DOHH2 (cell line): ENCODE results near the gene RAB3IL1.

Experiments
- H3F3A ChIP-seq: fragments of 200-600 bp; sonication (generic), shearing (Covaris generic); 2 replicates; pipeline ENCODE4 v1.6.0; 2016; ENCODE audit warnings: antibody characterized with exemption, mild to moderate bottlenecking; ENCODE audit not compliant: control insufficient read depth, insufficient read depth
- H3K27ac ChIP-seq: fragments of 200-600 bp; sonication (generic); 2 replicates; pipeline ENCODE4 v1.5.1; 2014; ENCODE audit warnings: low read depth, mild to moderate bottlenecking, low read length, moderate library complexity
- H3K27me3 ChIP-seq: fragments of 200-600 bp; sonication (generic); 2 replicates; pipeline ENCODE4 v1.6.1; 2014; ENCODE audit warnings: mild to moderate bottlenecking, low read length, mixed read lengths; ENCODE audit not compliant: control insufficient read depth
- H3K36me3 ChIP-seq: fragments of 200-600 bp; sonication (generic); 2 replicates; pipeline ENCODE4 v1.6.1; 2014; ENCODE audit warnings: mild to moderate bottlenecking, low read length, moderate library complexity, mixed read lengths; ENCODE audit not compliant: control insufficient read depth
- H3K4me1 ChIP-seq: fragments of 200-600 bp; sonication (generic); 2 replicates; pipeline ENCODE4 v1.6.1; 2014; ENCODE audit warnings: mild to moderate bottlenecking, low read length, mixed read lengths; ENCODE audit not compliant: control insufficient read depth
- H3K4me2 ChIP-seq: fragments of 200-600 bp; sonication (generic); 2 replicates; pipeline ENCODE4 v1.6.0; 2014; ENCODE audit warnings: mild to moderate bottlenecking, low read length, moderate library complexity
- H3K4me3 ChIP-seq: fragments of 200-600 bp; sonication (generic); 2 replicates; pipeline ENCODE4 v1.5.1; 2014; ENCODE audit warnings: mild to moderate bottlenecking, low read length, mixed read lengths
- H3K79me2 ChIP-seq: fragments of 200-600 bp; sonication (generic); 2 replicates; pipeline ENCODE4 v1.6.1; 2014; ENCODE audit warnings: mild to moderate bottlenecking, low read length, mixed read lengths; ENCODE audit not compliant: control insufficient read depth
- H3K9me2 ChIP-seq: fragments of 200-600 bp; sonication (generic); replicated peaks from 2 replicates; pipeline ENCODE4 v1.6.1; 2014; ENCODE audit warnings: mild to moderate bottlenecking, low read length, mixed read lengths; ENCODE audit not compliant: control insufficient read depth
- H3K9me3 ChIP-seq: fragments of 200-600 bp; sonication (generic); 2 replicates; pipeline ENCODE4 v1.6.1; 2014; ENCODE audit warnings: antibody characterized with exemption, low read length, mixed read lengths; ENCODE audit not compliant: control insufficient read depth, insufficient read depth
- H4K20me1 ChIP-seq: fragments of 200-600 bp; sonication (generic); 2 replicates; pipeline ENCODE4 v1.6.0; 2014; ENCODE audit warnings: low read depth, mild to moderate bottlenecking, antibody characterized with exemption, low read length, moderate library complexity; ENCODE audit not compliant: control insufficient read depth, insufficient read depth
- EZH2phosphoT487 ChIP-seq: fragments of 200-600 bp; sonication (generic); IDR thresholded peaks from 2 replicates; pipeline ENCODE4 v1.6.1; 2017; ENCODE audit warnings: borderline replicate concordance, mild to moderate bottlenecking, antibody characterized with exemption, low read length, moderate library complexity, mixed read lengths
- TF ChIP-seq, protein P1 (sequence below): fragments of 200-600 bp; sonication (generic); IDR thresholded peaks from one replicate; pipeline ENCODE4 v1.5.1; 2014; ENCODE audit warnings: antibody characterized with exemption, mild to moderate bottlenecking, low read depth, low read length; ENCODE audit not compliant: poor library complexity, severe bottlenecking

The RAB3IL1 gene

GRCh38 chr11:61906522-61906909, 10.8 kb downstream of the RAB3IL1 start:
- H3K27ac ChIP-seq = no peak overlapping the region
- peaks cover 3% of the 10 kb centered on the region; the same call in 1 of the 2 replicates for H3K27me3 ChIP-seq
- H3K4me1 ChIP-seq = no peaks in the 10 kb centered on the region
- no peak overlapping the region for H3K4me3 ChIP-seq
- H3K9me3 ChIP-seq = no peaks in the 10 kb centered on the region
- TF ChIP-seq, protein P1, sequence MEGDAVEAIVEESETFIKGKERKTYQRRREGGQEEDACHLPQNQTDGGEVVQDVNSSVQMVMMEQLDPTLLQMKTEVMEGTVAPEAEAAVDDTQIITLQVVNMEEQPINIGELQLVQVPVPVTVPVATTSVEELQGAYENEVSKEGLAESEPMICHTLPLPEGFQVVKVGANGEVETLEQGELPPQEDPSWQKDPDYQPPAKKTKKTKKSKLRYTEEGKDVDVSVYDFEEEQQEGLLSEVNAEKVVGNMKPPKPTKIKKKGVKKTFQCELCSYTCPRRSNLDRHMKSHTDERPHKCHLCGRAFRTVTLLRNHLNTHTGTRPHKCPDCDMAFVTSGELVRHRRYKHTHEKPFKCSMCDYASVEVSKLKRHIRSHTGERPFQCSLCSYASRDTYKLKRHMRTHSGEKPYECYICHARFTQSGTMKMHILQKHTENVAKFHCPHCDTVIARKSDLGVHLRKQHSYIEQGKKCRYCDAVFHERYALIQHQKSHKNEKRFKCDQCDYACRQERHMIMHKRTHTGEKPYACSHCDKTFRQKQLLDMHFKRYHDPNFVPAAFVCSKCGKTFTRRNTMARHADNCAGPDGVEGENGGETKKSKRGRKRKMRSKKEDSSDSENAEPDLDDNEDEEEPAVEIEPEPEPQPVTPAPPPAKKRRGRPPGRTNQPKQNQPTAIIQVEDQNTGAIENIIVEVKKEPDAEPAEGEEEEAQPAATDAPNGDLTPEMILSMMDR = no peak
- TF ChIP-seq EZH2phosphoT487 = no peak
- H4K20me1 ChIP-seq = no peaks in the 10 kb centered on the region
- H3K79me2 ChIP-seq = no peaks in the 10 kb centered on the region
- no peaks in the 10 kb centered on the region for H3K9me2 ChIP-seq
- H3K4me2 ChIP-seq = no peak overlapping the region
- H3F3A ChIP-seq = no peaks in the 10 kb centered on the region
- no peaks in the 10 kb centered on the region for H3K36me3 ChIP-seq

DNA sequence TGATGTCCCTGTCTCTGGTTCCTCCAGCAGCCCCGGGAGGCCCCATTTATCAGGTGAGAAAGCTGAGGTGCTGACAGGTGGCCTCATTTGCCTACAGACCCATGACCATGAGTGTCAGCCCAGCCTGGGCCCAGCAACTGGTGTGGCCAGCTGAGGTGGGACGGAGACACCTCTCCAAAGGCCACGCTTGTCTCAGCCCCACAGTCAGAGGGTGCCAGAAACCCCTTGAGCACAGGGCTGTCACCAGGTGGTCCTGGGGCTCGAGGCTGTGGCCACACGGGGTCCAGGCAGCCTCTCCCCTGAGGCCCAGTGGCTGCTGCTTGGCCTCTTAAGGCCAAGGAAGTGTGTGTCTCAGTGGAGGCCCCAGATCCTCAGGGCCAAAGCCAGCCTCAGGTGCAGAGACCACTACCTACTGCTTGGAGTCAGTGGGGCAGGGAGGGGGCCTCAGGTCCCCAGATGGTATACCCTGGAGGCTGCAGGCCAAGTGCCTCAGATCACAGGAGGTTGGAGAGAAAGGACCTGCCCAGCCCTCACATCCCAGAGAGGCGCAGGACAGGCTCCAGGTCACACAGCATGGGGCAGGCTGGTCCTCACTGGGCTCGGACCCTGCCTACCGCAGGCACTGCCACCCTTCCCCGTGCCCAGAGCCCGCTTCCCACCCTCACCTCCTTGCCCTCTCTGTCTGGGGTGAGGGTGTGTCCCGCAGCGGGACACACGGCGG, 11.4 kb downstream of the RAB3IL1 start:
- no peaks in the 10 kb centered on the region for H3K9me2 ChIP-seq
- no peaks in the 10 kb centered on the region for H4K20me1 ChIP-seq
- no peaks in the 10 kb centered on the region for H3K9me3 ChIP-seq
- H3K36me3 ChIP-seq = no peaks in the 10 kb centered on the region
- TF ChIP-seq, protein P1 = no peak
- TF ChIP-seq EZH2phosphoT487 = no peak
- H3K4me3 ChIP-seq = no peak overlapping the region
- H3K4me2 ChIP-seq = no peak overlapping the region
- H3F3A ChIP-seq = no peaks in the 10 kb centered on the region
- no peaks in the 10 kb centered on the region for H3K79me2 ChIP-seq
- peaks cover 3% of the 10 kb centered on the region; the same call in 1 of the 2 replicates for H3K27me3 ChIP-seq
- no peak overlapping the region for H3K27ac ChIP-seq
- H3K4me1 ChIP-seq = no peaks in the 10 kb centered on the region

DNA sequence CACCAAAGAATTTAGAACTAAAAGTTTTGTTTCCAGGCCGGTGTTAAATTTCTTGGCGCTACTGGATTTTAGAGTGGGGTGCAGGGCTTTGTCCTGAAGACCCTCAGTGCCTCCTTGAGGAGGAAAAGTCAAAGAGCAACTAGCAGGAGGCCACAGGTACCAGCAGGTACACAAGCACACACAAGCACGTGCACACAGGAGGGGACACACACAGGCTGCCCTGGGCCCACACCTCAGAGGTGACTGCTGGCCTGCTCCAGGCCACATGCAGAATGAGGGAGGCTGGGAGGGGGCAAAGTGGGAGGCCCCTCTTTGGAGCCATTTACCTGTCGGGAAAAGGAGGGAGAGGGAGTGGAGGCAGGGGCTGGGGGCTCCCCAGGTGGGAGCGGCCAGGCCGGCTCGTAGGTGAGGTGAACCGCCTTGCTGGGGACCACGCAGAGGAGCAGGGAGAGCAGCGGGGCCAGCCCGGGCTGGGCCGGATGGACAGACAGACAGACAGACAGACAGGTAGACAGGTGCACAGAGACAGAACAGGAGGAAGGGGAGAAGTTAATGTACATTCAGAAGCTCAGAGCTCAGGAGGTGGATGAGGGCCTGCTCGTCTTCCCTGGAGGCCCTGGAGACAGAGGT, 12.2 kb downstream of the RAB3IL1 start:
- Histone ChIP-seq H4K20me1 (no peaks in the 10 kb centered on the region), H3K9me2 (no peaks in the 10 kb centered on the region), H3K36me3 (no peaks in the 10 kb centered on the region), H3K27me3 (peaks cover 3% of the 10 kb centered on the region; the same call in 1 of the 2 replicates), H3K27ac (no peak overlapping the region), H3K9me3 (no peaks in the 10 kb centered on the region), H3K4me3 (no peak overlapping the region), H3K79me2 (no peaks in the 10 kb centered on the region), H3K4me1 (no peaks in the 10 kb centered on the region), H3F3A (no peaks in the 10 kb centered on the region), H3K4me2 (no peak overlapping the region)
- TF ChIP-seq, protein P1 = no peak
